ENCODE data around the gene NRP2. TPM values are rescaled to one million over a fixed set of nuclear protein-coding genes. Genes with fewer than 3 reads are reported as not detected.

Gene NRP2
- total and polyA plus RNA-seq, 2 of the 13 experiments (the other 11 are each of a cell fraction or from before 2014, with no cell fraction given): 0.65 to 1.4 TPM

GRCh38 chr2:205700331-205701132 is 18.2 kb downstream of the NRP2 start (continued):
- TF ChIP-seq ZIK1 (CRISPR knock-in tag; IDR thresholded peaks at IDR 0.05; ENCODE audit: borderline replicate concordance, low read depth) (no peak), PREB (CRISPR knock-in tag; IDR thresholded peaks at IDR 0.05) (no peak), ZNF446 (CRISPR knock-in tag; IDR thresholded peaks at IDR 0.05) (no peak), ZNF576 (CRISPR knock-in tag; IDR thresholded peaks at IDR 0.05) (no peak), ZFYVE20 (CRISPR knock-in tag; IDR thresholded peaks at IDR 0.05; ENCODE audit: borderline replicate concordance, low read depth) (no peak), MAFF (IDR thresholded peaks at IDR 0.05; ENCODE audit: low read depth, low read length) (peak; percentile 48), SP5 (CRISPR knock-in tag; IDR thresholded peaks at IDR 0.05; ENCODE audit: borderline replicate concordance, low read depth) (peak; percentile 54), PHF21A (CRISPR knock-in tag; IDR thresholded peaks at IDR 0.05) (peak; percentile 82), ZC3H13 (CRISPR knock-in tag; IDR thresholded peaks at IDR 0.05) (no peak), SAP130 (CRISPR knock-in tag; IDR thresholded peaks at IDR 0.05; ENCODE audit: low read depth) (peak; percentile 28; the same call in 1 of the 2 replicates), TMF1 (CRISPR knock-in tag; IDR thresholded peaks at IDR 0.05; ENCODE audit: low read depth) (no peak), GABPA (IDR thresholded peaks at IDR 0.05; ENCODE audit: low read depth, low read length) (no peak), GABPA (CRISPR knock-in tag; IDR thresholded peaks at IDR 0.05; ENCODE audit: low read depth) (no peak), ZNF17 (CRISPR knock-in tag; IDR thresholded peaks at IDR 0.05) (no peak), NR2C2 (CRISPR knock-in tag; IDR thresholded peaks at IDR 0.05; ENCODE audit: borderline replicate concordance) (no peak), ZNF7 (CRISPR knock-in tag; IDR thresholded peaks at IDR 0.05) (no peak), ZNF333 (CRISPR knock-in tag; IDR thresholded peaks at IDR 0.05; ENCODE audit: borderline replicate concordance) (no peak), ZNF878 (CRISPR knock-in tag; IDR thresholded peaks at IDR 0.05) (no peak), ZNF749 (CRISPR knock-in tag; IDR thresholded peaks at IDR 0.05; ENCODE audit: borderline replicate concordance) (no peak), RORA (CRISPR knock-in tag; IDR thresholded peaks at IDR 0.05) (no peak), ZNF292 (CRISPR knock-in tag; IDR thresholded peaks at IDR 0.05; ENCODE audit: borderline replicate concordance, low read depth) (peak; percentile 66; the same call in 1 of the 2 replicates), ZNF784 (CRISPR knock-in tag; IDR thresholded peaks at IDR 0.05; ENCODE audit: borderline replicate concordance) (no peak), ZNF225 (CRISPR knock-in tag; IDR thresholded peaks at IDR 0.05) (no peak), SMARCE1 (IDR thresholded peaks at IDR 0.05; ENCODE audit: borderline replicate concordance) (no peak), ZNF276 (CRISPR knock-in tag; IDR thresholded peaks at IDR 0.05; ENCODE audit: low read depth) (peak; percentile 38; the same call in 1 of the 2 replicates), SRSF9 (IDR thresholded peaks at IDR 0.05; ENCODE audit: borderline replicate concordance, insufficient read depth, low read depth, low read length, poor library complexity, severe bottlenecking) (no peak), HNRNPUL1 (IDR thresholded peaks at IDR 0.05; ENCODE audit: low read depth, low read length) (no peak), SMAD3 (CRISPR knock-in tag; IDR thresholded peaks at IDR 0.05) (no peak)
